Cortex of kidney (tissue), 1 donor: ENCODE results near the gene EXOC2.
"Not testable (repeated sequence)": the region's sequence is repeated elsewhere in the genome, so short reads cannot be mapped to it uniquely, and the experiment has no call there.

Experiments used
- DNase-seq: peaks from one replicate; lab custom pipeline; 2025; lab: John Stamatoyannopoulos, UW

The EXOC2 gene

GRCh38 chr6:583635-584034, 109.3 kb downstream of the EXOC2 start:
- DNase-seq: no peak

GRCh38 chr6:583116-583515, 109.8 kb downstream of the EXOC2 start:
- DNase-seq: no peak

- no peak for DNase-seq
Observed at GRCh38 chr6:582370-582769, 110.6 kb downstream of the EXOC2 start.

GRCh38 chr6:579339-579738, 113.6 kb downstream of the EXOC2 start:
- DNase-seq: no peak

GRCh38 chr6:572596-573265, 120.2 kb downstream of the EXOC2 start:
- no peak for DNase-seq

GRCh38 chr6:571892-572291, 121.0 kb downstream of the EXOC2 start:
- no peak for DNase-seq

- no peak for DNase-seq
Observed at GRCh38 chr6:570825-571224, 122.1 kb downstream of the EXOC2 start.

GRCh38 chr6:568954-569523, 123.9 kb downstream of the EXOC2 start:
- no peak for DNase-seq

- DNase-seq: no peak
Observed at GRCh38 chr6:568085-568484, 124.9 kb downstream of the EXOC2 start.

GRCh38 chr6:563863-564262, 129.1 kb downstream of the EXOC2 start:
- no peak for DNase-seq

- no peak for DNase-seq
Observed at GRCh38 chr6:562052-562676, 130.8 kb downstream of the EXOC2 start.

GRCh38 chr6:561335-561734, 131.6 kb downstream of the EXOC2 start:
- not testable (repeated sequence) for DNase-seq

GRCh38 chr6:558959-559358, 134.0 kb downstream of the EXOC2 start:
- DNase-seq: no peak

GRCh38 chr6:558089-558488, 134.8 kb downstream of the EXOC2 start:
- DNase-seq: no peak

GRCh38 chr6:551829-552350, 141.0 kb downstream of the EXOC2 start:
- DNase-seq: no peak

- DNase-seq: no peak
Observed at GRCh38 chr6:551405-551804, 141.5 kb downstream of the EXOC2 start.

GRCh38 chr6:549906-550305, 143.0 kb downstream of the EXOC2 start:
- no peak for DNase-seq

- DNase-seq: no peak
Observed at GRCh38 chr6:548517-548916, 144.4 kb downstream of the EXOC2 start.

GRCh38 chr6:548091-548490, 144.8 kb downstream of the EXOC2 start:
- no peak for DNase-seq

GRCh38 chr6:540490-540889, 152.4 kb downstream of the EXOC2 start:
- DNase-seq: no peak

GRCh38 chr6:537114-537513, 155.8 kb downstream of the EXOC2 start:
- no peak for DNase-seq

- no peak for DNase-seq
Observed at GRCh38 chr6:530425-530824, 162.5 kb downstream of the EXOC2 start.

- DNase-seq: no peak
Observed at GRCh38 chr6:528989-529388, 163.9 kb downstream of the EXOC2 start.
